ENCODE measurements around the gene GPRIN2. TPM values are rescaled to one million over a fixed set of nuclear protein-coding genes. Genes with fewer than 3 reads are reported as not detected.
A peak's percentile ranks its signal among the peaks of the same experiment; 100 is the strongest.
"Not testable (repeated sequence)": the region's sequence is repeated elsewhere in the genome, so short reads cannot be mapped to it uniquely, and the experiment has no call there.

GPRIN2 gene
- total RNA-seq, 1 experiment from 2014 or later = 3.7 TPM

DNA sequence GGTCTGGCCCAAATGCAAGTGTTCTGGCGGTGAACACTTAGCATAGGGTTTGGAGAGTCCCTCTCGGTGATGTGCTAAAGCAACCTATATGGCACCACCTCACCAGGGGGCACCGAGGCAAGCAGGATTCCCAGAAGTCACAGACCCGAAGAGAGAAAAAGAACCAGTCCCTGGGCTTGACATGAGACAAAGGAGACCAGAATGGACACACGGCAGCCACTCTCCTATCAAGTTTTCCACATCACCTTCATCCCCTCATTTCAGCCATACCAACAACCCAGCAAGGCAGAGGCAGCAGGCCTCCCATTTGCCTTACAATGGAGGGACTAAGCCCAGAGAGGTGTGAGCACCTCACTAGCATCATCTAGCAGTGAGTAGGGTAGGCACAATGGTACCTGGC is 19.7 kb downstream of the GPRIN2 start:
- POLR2A ChIA-PET = no interaction called here
- CTCF ChIA-PET = interaction anchor here (1.8 kb wide), 1 partner anchor 29 kb away, joined by 6 read pairs; no protein-coding TSS in a partner anchor
- Histone ChIP-seq H3K4me3 (ENCODE audit: low read depth, low read length) (no peak overlapping the region), H3K27me3 (replicated peaks; ENCODE audit: control insufficient read depth, insufficient read depth, low read length) (no peaks in the 10 kb centered on the region), H3K4me1 (peaks cover 43% of the 10 kb centered on the region), H3K36me3 (ENCODE audit: control insufficient read depth, insufficient read depth, low read length) (no peaks in the 10 kb centered on the region), H3K9me3 (no peaks in the 10 kb centered on the region)
- Mint-ChIP-seq H3K4me3 (ENCODE audit: unreplicated experiment) (no peak overlapping the region), H3K27ac (ENCODE audit: unreplicated experiment) (peak overlapping the region; percentile 36), H3K9me3 (ENCODE audit: unreplicated experiment) (peaks cover 9% of the 10 kb centered on the region), H3K27me3 (ENCODE audit: insufficient read depth, unreplicated experiment) (no peaks in the 10 kb centered on the region), H3K4me1 (ENCODE audit: low read depth, unreplicated experiment) (peaks cover 37% of the 10 kb centered on the region), H3K36me3 (ENCODE audit: insufficient read depth, unreplicated experiment) (peaks cover 11% of the 10 kb centered on the region)
- no peak for TF ChIP-seq CTCF (IDR thresholded peaks at IDR 0.05; ENCODE audit: insufficient read depth in 1 of 2, low read depth in 1 of 2, low read length in 1 of 2, severe bottlenecking in 1 of 2, unreplicated experiment in 1 of 2)
- no peak for DNase-seq
- intact Hi-C loops (cut with micrococcal nuclease; ENCODE audit: unreplicated experiment) = no loop called here
- no TSS peak for BruUV-seq (replicated peaks)

DNA sequence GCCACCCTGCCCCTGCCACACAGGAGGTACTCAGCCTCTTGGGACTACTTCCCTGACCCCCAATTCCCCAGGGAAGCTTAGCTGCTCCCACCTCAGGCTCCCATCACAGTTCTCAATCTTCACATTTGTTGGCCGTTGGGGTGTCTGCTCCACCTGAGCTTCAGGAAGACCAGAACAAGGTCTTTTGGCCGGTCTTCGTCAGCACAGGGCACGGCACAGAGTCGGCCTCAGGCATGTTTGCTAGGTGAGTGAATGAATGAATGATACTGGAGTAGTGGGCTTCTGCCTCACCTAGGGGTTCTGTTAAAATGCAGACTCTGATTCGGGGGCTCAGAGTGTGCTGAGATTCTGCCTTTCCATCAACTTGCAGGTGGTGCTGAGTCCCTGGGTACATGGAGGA is 20.3 kb downstream of the GPRIN2 start:
- DNase-seq = no peak
- ChIA-PET POLR2A (no interaction called here), CTCF (no interaction called here)
- Mint-ChIP-seq H3K27me3 (ENCODE audit: insufficient read depth, unreplicated experiment) (no peaks in the 10 kb centered on the region), H3K4me3 (ENCODE audit: unreplicated experiment) (no peak overlapping the region), H3K9me3 (ENCODE audit: unreplicated experiment) (peaks cover 9% of the 10 kb centered on the region), H3K27ac (ENCODE audit: unreplicated experiment) (peak overlapping the region; percentile 36), H3K4me1 (ENCODE audit: low read depth, unreplicated experiment) (peaks cover 37% of the 10 kb centered on the region), H3K36me3 (ENCODE audit: insufficient read depth, unreplicated experiment) (peaks cover 10% of the 10 kb centered on the region)
- H3K4me3 ChIP-seq (ENCODE audit: low read depth, low read length) = no peak overlapping the region
- peaks cover 43% of the 10 kb centered on the region for H3K4me1 ChIP-seq
- H3K9me3 ChIP-seq = no peaks in the 10 kb centered on the region
- TF ChIP-seq CTCF (IDR thresholded peaks at IDR 0.05; ENCODE audit: insufficient read depth in 1 of 2, low read depth in 1 of 2, low read length in 1 of 2, severe bottlenecking in 1 of 2, unreplicated experiment in 1 of 2) = no peak
- H3K36me3 ChIP-seq (ENCODE audit: control insufficient read depth, insufficient read depth, low read length) = no peaks in the 10 kb centered on the region
- intact Hi-C loops (cut with micrococcal nuclease; ENCODE audit: unreplicated experiment) = no loop called here
- no TSS peak for BruUV-seq (replicated peaks)
- H3K27me3 ChIP-seq (replicated peaks; ENCODE audit: control insufficient read depth, insufficient read depth, low read length) = no peaks in the 10 kb centered on the region

GRCh38 chr10:46534828-46535524 is 21.5 kb downstream of the GPRIN2 start:
- peaks cover 33% of the 10 kb centered on the region for H3K4me1 ChIP-seq
- no peak overlapping the region for H3K4me3 Mint-ChIP-seq (ENCODE audit: unreplicated experiment)
- no TSS peak for BruUV-seq (replicated peaks)
- ChIA-PET POLR2A (no interaction called here), CTCF (interaction anchor here (0.8 kb wide), 1 partner anchor 24 kb away, joined by 3 read pairs; no protein-coding TSS in a partner anchor)
- peak in 1 of 2 experiments; percentile 39 for DNase-seq
- H3K9me3 Mint-ChIP-seq (ENCODE audit: unreplicated experiment) = peaks cover under 1% of the 10 kb centered on the region
- H3K27ac Mint-ChIP-seq (ENCODE audit: unreplicated experiment) = no peak overlapping the region
- intact Hi-C loops (cut with micrococcal nuclease; ENCODE audit: unreplicated experiment) = no loop called here
- no peak overlapping the region for H3K4me3 ChIP-seq (ENCODE audit: low read depth, low read length)
- H3K36me3 ChIP-seq (ENCODE audit: control insufficient read depth, insufficient read depth, low read length) = no peaks in the 10 kb centered on the region
- H3K27me3 Mint-ChIP-seq (ENCODE audit: insufficient read depth, unreplicated experiment) = no peaks in the 10 kb centered on the region
- H3K4me1 Mint-ChIP-seq (ENCODE audit: low read depth, unreplicated experiment) = peaks cover 28% of the 10 kb centered on the region
- TF ChIP-seq CTCF (IDR thresholded peaks at IDR 0.05; ENCODE audit: insufficient read depth in 1 of 2, low read depth in 1 of 2, low read length in 1 of 2, severe bottlenecking in 1 of 2, unreplicated experiment in 1 of 2) = no peak
- peaks cover 2% of the 10 kb centered on the region for H3K36me3 Mint-ChIP-seq (ENCODE audit: insufficient read depth, unreplicated experiment)
- no peaks in the 10 kb centered on the region for H3K9me3 ChIP-seq
- H3K27me3 ChIP-seq (replicated peaks; ENCODE audit: control insufficient read depth, insufficient read depth, low read length) = no peaks in the 10 kb centered on the region

DNA sequence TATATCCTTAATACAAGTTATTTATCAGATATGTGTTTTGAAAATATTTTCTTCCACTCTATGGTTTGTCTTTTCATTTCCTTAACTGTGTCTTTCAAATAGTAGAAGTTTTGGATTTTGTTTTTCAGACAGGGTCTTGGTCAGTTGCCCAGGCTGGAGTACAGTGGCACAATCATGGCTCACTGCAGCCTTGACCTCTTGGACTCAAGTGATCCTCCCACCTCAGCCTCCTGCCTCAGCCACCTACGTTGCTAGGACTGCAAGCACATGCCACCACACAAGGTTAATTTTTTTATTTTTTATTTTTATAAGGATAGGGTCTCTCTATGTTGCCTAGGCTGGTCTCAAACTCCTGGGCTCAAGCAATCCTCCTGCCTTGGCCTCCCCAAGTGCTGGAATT is 24.2 kb downstream of the GPRIN2 start:
- H3K9me3 Mint-ChIP-seq (ENCODE audit: unreplicated experiment); H3K4me1 Mint-ChIP-seq (ENCODE audit: low read depth, unreplicated experiment); H3K27ac Mint-ChIP-seq (ENCODE audit: unreplicated experiment); H3K36me3 Mint-ChIP-seq (ENCODE audit: insufficient read depth, unreplicated experiment); H3K4me3 ChIP-seq (ENCODE audit: low read depth, low read length); H3K4me3 Mint-ChIP-seq (ENCODE audit: unreplicated experiment); H3K36me3 ChIP-seq (ENCODE audit: control insufficient read depth, insufficient read depth, low read length); CTCF ChIA-PET; H3K9me3 ChIP-seq; intact Hi-C loops (cut with micrococcal nuclease; ENCODE audit: unreplicated experiment); POLR2A ChIA-PET; BruUV-seq (replicated peaks); DNase-seq; H3K27me3 Mint-ChIP-seq (ENCODE audit: insufficient read depth, unreplicated experiment); H3K27me3 ChIP-seq (replicated peaks; ENCODE audit: control insufficient read depth, insufficient read depth, low read length); H3K4me1 ChIP-seq: not testable (repeated sequence)
